Stimulated activated naive CD4-positive, alpha-beta T cell (primary cell): ENCODE results near the gene RPL6.
"Not testable (repeated sequence)": the region's sequence is repeated elsewhere in the genome, so short reads cannot be mapped to it uniquely, and the experiment has no call there.

Experiments
- DNase-seq, 6 experiments: peaks; one replicate each; lab custom pipeline; 2025; lab: John Stamatoyannopoulos, UW

Gene RPL6

DNA sequence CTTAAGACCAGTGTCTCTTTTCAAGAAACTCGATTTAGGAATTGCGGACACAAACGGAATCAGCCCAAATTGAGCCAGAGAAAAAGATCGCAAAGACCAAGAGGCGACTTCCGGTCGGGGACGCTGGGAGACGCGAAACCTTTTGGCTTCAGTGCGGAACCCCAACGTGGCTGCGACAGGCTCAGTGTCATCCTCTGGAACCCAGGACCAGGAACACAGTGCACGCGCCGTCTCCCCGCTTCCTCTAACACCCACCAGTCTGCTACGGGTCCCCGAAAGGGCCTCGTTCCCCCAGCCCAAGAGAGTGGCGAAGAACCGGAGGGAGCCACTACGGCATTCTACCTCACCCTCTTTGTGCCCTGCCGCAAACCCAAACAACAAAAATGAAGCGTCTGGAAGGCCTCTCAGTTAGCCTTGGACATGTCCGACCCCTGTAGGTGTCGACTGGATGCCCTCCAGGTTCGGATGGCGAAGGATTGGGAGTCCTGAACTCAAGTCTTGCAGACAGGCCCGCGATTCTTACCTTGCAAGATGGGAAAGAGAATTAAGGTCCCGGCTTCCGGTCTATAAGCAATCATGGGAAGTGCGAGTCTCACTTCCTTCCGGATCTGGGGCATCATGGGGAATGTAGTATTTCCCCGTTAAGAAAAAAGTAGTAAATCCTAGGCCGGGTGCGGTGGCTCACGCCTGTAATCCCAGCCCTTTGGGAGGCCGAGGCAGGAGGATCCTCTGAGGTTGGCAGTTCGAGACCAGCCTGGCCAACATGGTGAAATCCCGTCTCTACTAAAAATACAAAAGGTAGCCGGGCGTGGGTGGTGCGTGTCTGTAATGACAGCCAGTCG is at the start of gene RPL6:
RPL6 (minus strand) TSS at position 542 of the 842 bp plus-strand sequence. CDS start 949 bp downstream, outside the sequence.
- peak; percentile 64 to 89 (median 77) for DNase-seq

GRCh38 chr12:112458751-112459150 is 49.3 kb upstream of the RPL6 start:
- no peak for DNase-seq

- DNase-seq: no peak
Observed at GRCh38 chr12:112458330-112458729, 48.9 kb upstream of the RPL6 start.

DNA sequence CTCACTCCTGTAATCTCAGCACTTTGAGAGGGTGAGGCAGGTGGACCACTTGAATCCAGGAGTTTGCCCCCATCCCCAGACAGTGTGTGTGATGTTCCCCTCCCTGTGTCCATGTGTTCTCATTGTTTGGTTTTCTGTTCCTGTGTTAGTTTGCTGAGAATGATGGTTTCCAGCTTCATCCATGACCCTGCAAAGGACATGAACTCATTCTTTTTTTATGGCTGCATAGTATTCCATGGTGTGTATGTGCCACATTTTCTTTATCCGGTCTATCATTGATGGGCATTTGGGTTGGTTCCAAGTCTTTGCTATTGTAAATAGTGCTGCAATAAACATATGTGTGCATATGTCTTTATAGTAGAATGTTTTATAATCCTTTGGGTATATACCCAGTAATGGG is 47.7 kb upstream of the RPL6 start:
- DNase-seq: not testable (repeated sequence)

- DNase-seq: no peak
Observed at GRCh38 chr12:112456029-112456428, 46.6 kb upstream of the RPL6 start.

DNA sequence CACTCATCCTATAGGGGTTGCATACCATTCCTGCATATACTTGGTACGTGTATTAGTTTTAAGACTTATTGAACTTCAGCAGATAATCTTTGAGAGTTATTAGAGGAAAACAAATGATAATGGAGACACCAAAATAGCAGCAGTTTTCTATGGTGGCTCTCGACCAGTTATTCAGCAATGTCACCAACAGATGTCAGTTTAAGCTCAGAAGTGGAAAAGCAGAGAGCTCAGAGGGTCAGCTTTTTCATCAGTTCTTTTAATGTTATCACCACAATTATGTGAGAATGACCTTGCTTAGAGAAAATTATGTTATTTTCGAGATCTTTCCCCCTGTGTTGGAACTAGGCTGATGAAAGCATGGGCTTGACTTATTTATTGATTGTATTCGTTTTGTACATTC is 41.3 kb upstream of the RPL6 start:
- no peak for DNase-seq

DNA sequence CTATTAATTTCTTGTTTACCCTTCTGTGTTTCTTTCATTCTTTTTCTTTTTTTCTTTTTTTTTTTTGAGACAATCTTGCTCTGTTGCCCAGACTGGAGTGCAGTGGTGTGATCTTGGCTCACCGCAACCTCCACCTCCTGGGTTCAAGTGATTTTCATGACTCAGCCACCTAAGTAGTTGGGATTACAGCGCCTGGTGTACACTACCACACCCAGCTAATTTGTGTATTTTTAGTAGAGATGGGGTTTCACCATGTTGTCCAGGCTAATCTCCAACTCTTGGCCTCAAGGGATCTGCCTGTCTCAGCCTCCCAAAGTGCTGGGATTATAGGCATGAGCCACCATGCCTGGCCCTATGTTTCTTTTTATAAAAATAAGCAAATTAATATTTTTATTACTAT is 38.8 kb upstream of the RPL6 start:
- not testable (repeated sequence) for DNase-seq

GRCh38 chr12:112447106-112447505 is 37.7 kb upstream of the RPL6 start:
- DNase-seq: no peak

DNA sequence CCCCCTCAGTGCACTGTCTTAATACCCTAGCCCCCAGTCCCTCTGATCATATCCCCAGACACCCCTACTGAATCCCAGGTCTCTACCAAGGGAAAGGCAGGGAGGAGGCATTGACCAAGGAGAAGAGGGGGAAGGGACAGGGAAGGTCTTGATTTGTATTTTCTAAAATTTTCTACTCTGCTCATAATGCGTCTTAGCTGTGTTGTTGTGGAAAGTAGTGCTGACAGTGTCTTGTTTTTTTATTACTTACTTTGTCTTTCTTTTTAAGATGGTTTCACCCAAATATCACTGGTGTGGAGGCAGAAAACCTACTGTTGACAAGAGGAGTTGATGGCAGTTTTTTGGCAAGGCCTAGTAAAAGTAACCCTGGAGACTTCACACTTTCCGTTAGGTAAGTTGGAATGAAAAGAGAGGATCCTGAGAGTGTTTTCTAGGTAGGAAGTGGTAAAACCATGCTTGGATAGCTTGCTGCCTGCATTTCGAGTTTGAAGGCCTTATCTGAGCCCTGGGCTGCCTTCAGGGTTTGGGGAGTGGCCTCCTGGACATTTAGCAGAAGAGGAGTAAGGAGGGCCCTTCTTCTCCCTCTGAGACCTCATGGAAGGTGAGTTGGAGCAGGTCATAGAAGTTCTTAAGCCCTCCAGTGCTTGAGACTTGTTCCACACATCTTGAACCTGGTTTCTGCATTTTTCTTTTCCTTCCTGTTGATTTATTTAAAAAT is 36.8 kb upstream of the RPL6 start:
- no peak for DNase-seq

DNA sequence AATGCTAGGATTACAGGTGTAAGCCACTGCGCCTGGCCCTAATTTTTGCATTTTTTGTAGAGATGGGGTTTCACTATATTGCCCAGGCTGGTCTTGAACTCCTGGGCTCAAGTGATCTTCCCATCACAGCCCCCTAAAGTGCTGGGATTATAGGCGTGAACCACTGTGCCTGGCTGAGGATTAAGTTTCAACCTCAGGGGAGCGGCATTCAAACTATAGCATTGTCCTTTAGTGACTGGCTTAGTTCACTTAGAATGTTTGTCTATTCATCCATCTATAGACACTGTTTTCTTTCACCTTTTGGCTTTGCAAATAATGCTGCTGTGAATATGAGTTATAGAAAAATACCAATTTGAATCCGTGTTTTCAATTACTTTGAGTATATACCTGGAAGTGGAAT is 34.5 kb upstream of the RPL6 start:
- DNase-seq: no peak

GRCh38 chr12:112440653-112441052 is 31.2 kb upstream of the RPL6 start:
- DNase-seq: not testable (repeated sequence)

GRCh38 chr12:112439769-112440168 is 30.4 kb upstream of the RPL6 start:
- no peak for DNase-seq

GRCh38 chr12:112438645-112439044 is 29.2 kb upstream of the RPL6 start:
- DNase-seq: not testable (repeated sequence)

DNA sequence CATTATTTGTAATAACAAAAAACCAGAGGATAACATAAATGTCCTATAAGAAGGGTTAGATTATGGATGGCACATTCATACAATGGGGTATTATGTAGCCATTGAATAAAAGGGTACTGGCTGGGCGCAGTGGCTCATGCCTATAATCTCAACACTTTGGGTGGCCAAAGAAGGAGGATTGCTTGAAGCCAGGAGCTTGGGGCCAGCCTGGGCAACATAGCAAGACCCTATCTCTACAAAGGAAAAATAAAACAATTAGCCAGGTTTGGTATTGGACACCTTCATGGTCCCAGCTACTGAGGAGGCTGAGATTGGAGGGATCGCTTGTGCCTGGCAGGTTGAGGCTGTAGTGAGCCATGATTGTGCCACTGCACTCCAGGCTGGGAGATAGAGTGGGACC is 24.1 kb upstream of the RPL6 start:
- no peak for DNase-seq

GRCh38 chr12:112431965-112432364 is 22.6 kb upstream of the RPL6 start:
- DNase-seq: no peak

GRCh38 chr12:112430929-112431328 is 21.5 kb upstream of the RPL6 start:
- DNase-seq: no peak

DNA sequence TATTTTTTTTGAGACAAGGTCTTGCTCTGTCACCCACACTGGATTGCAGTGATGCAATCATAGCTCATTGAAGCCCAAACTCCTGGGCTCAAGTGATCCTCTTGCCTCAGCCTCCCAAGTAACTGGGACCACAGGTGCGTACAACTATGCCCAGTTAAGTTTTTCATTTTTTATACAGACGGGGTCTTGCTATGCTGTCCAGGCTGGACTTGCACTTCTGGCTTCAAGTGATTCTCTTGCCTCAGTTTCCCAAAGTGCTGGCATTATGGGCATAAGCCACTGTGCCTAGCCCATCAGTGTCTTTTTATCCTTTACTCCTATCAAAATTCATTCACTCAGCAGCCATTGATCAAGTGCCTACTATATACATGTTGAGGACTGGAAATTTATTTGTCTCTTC is 18.4 kb upstream of the RPL6 start:
- no peak for DNase-seq

DNA sequence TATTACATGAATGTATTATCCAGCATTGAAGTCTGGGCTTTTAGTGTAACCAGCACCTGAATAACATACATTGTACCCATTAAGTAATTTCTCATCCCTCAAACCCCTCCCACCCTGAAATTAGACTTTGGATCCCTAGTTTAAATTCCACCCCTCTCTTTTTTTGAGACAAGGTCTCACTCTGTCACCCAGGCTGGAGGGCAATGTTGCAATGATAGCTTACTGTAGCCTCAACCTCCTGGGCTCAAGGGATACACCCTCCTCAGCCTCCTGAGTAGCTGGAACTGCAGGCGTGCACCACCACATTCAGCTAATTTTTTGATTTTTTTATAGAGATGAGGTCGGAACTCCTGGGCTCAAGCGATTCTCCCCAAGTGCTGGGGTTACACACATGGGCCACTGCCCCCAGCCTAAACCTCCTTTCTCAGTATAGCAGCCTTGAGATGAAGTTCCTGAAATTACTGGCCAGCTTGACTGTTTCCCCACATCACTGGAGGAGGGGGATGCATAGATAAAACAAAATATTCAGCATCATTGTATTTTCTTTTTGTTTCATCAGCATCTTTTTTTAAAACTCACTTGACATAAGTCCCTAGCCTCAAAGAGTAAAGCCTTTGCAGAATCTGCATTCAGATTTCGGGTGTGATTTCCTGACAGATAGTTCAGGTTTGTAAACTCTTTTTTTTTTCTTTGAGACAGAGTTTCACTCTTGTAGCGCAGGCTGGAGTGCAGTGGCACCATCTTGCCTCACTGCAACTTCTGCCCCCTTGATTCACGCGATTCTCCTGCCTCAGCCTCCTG is 16.4 kb upstream of the RPL6 start:
- no peak for DNase-seq

DNA sequence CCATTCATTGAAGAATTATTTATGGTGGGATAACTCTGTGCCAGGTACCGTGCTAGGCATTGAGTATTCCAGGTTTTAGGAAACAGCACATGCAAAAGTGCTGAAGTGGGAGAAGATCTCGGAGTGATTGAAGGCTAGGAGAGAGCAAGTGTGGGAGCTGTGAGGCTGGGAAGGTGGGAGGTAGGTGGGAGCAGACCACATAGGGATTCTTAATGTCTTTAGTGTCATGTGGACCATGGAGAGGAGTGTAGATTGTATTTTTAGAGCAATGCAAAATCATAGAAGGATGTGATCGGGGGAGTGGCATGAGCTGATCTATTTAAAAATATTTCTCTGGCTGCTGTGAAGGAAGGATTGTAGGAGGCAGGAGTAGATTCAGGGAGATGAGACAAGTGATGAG is 14.7 kb upstream of the RPL6 start:
- DNase-seq: no peak

DNA sequence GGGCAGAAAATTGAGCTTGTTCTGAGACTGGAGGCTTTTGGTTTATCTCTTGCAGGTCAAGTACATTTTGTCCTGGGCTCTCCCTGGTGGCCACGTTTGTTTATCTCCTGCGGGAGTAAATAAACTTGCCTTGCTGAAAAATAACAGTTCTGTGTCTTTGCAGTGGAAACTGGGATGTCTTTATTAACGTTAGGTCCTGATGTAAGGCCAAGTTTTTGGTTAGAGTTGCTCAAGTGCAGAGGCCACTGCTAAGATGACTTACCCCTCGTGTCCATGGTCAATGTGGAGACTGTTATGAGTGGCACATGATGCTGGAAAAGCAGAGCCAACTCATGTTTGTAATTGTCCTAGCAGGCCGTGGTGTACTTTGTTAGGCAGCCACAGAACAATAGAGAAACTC is 13.1 kb upstream of the RPL6 start:
- no peak for DNase-seq

- DNase-seq: no peak
Observed at GRCh38 chr12:112421363-112421762, 12.0 kb upstream of the RPL6 start.

GRCh38 chr12:112420740-112421139 is 11.3 kb upstream of the RPL6 start:
- DNase-seq: no peak
